GM12891 (cell line): Measurements from ENCODE around the gene COL4A6.

ENCODE experiments used
- POLR2AphosphoS5 ChIP-seq: IDR thresholded peaks from 2 replicates; pipeline ENCODE4 v1.6.1; 2011; ENCODE audit warnings: low read depth, low read length, control low read depth
- POU2F2 ChIP-seq: IDR thresholded peaks from 2 replicates; pipeline ENCODE4 v1.6.1; 2011; ENCODE audit warnings: low read depth, mild to moderate bottlenecking, control low read depth, low read length, moderate library complexity
- SPI1 ChIP-seq: IDR thresholded peaks from 2 replicates; pipeline ENCODE4 v1.6.1; 2011; ENCODE audit warnings: low read depth, low read length, control low read depth
- TAF1 ChIP-seq: IDR thresholded peaks from 2 replicates; pipeline ENCODE4 v1.6.1; 2011; ENCODE audit warnings: low read depth, low read length, control low read depth

DNA sequence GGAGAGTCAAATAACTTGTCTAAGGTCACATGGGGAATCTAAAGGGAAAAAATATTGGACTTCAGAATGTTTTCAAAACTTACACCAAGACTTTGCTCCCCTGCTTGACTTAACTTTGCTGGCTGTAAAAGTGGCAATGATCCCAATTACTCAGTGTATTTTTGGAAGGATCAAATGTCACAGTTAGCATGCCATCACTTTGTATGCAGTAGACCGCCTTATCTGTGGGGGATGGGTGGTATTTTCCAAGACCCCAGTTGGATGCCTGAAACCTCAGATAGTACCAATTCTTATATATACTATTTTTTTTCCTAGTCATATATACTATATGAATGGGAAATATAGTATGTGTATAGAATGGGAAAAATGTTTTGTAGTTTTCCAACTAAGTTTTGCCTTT, 53.4 kb downstream of the COL4A6 start:
- TF ChIP-seq POU2F2, result no peak
- no peak for TF ChIP-seq POLR2AphosphoS5
- no peak for TF ChIP-seq SPI1
- no peak for TF ChIP-seq TAF1
